HepG2 (cell line): ENCODE results near the gene PATL2. TPM values are rescaled to one million over a fixed set of nuclear protein-coding genes. Genes with fewer than 3 reads are reported as not detected.

Experiments used
- AGO1 ChIP-seq: fragments of 200-400 bp; formaldehyde crosslinking; IDR thresholded peaks from 2 replicates; pipeline ENCODE4 v1.6.1; 2017; ENCODE audit warnings: mild to moderate bottlenecking, low read depth, low read length, moderate library complexity; ENCODE audit not compliant: poor library complexity, severe bottlenecking
- CHD4 ChIP-seq: fragments of 200-600 bp; sonication (generic); IDR thresholded peaks from 2 replicates; pipeline ENCODE4 v1.7.0; 2017; ENCODE audit warnings: mild to moderate bottlenecking, low read length, borderline replicate concordance
- DBP ChIP-seq: sonication (generic); formaldehyde crosslinking; IDR thresholded peaks from 2 replicates; pipeline ENCODE4 v1.4.0; 2020; ENCODE audit warnings: missing genetic modification reagents; ENCODE audit errors: not compliant biosample characterization
- DMAP1 ChIP-seq: IDR thresholded peaks from 2 replicates; pipeline ENCODE4 v1.6.1; 2016
- FOXM1 ChIP-seq: sonication (generic); formaldehyde crosslinking; IDR thresholded peaks from 2 replicates; pipeline ENCODE4 v1.5.0; 2020; ENCODE audit warnings: missing genetic modification reagents
- HDAC1 ChIP-seq: sonication (generic); formaldehyde crosslinking; IDR thresholded peaks from 2 replicates; pipeline ENCODE4 v1.5.1; 2020; ENCODE audit warnings: mild to moderate bottlenecking, missing genetic modification reagents
- HES4 ChIP-seq: sonication (generic); formaldehyde crosslinking; IDR thresholded peaks from 2 replicates; pipeline ENCODE4 v1.9.0; 2021; ENCODE audit warnings: mild to moderate bottlenecking, missing genetic modification reagents, borderline replicate concordance
- HMGA1 ChIP-seq: sonication (generic); formaldehyde crosslinking; conservative IDR thresholded peaks from 2 replicates; pipeline ENCODE4 v1.4.0; 2020; ENCODE audit warnings: missing genetic modification reagents
- HNF4A ChIP-seq: sonication (generic); formaldehyde crosslinking; IDR thresholded peaks from 2 replicates; pipeline ENCODE4 v1.4.0; 2020; ENCODE audit warnings: missing genetic modification reagents
- JARID2 ChIP-seq: sonication (generic); formaldehyde crosslinking; IDR thresholded peaks from 2 replicates; pipeline ENCODE4 v1.8.1; 2023; ENCODE audit warnings: missing genetic modification reagents, inconsistent platforms; ENCODE audit not compliant: insufficient replicate concordance
- KLF9 ChIP-seq: IDR thresholded peaks from 2 replicates; pipeline ENCODE4 v1.6.1; 2016; ENCODE audit warnings: low read depth
- MAFF ChIP-seq: IDR thresholded peaks from 2 replicates; pipeline ENCODE4 v1.6.1; 2011; ENCODE audit warnings: low read depth, low read length, improper control_type of control experiment
- MYC ChIP-seq: sonication (generic); formaldehyde crosslinking; IDR thresholded peaks from 2 replicates; pipeline ENCODE4 v1.9.0; 2021; ENCODE audit warnings: missing genetic modification reagents, borderline replicate concordance
- NAIF1 ChIP-seq: sonication (generic); formaldehyde crosslinking; IDR thresholded peaks from 2 replicates; pipeline ENCODE4 v1.5.0; 2020; ENCODE audit warnings: mild to moderate bottlenecking, missing genetic modification reagents, borderline replicate concordance
- NRL ChIP-seq: sonication (generic); formaldehyde crosslinking; IDR thresholded peaks from 2 replicates; pipeline ENCODE4 v1.5.0; 2020; ENCODE audit warnings: missing genetic modification reagents, mild to moderate bottlenecking, moderate library complexity, borderline replicate concordance
- POLR2A ChIP-seq, 2 experiments: IDR thresholded peaks; 2 replicates each; pipeline ENCODE4 v1.6.1; 2011; ENCODE audit warnings: low read depth in 2 of 2, low read length in 2 of 2, mild to moderate bottlenecking in 1 of 2, moderate library complexity in 1 of 2; ENCODE audit not compliant: insufficient read depth in 1 of 2
- SAP130 ChIP-seq: IDR thresholded peaks from 2 replicates; pipeline ENCODE4 v1.6.1; 2016; ENCODE audit warnings: low read depth
- SP2 ChIP-seq: sonication (generic); formaldehyde crosslinking; IDR thresholded peaks from 2 replicates; pipeline ENCODE4 v1.5.1; 2020; ENCODE audit warnings: mild to moderate bottlenecking, missing genetic modification reagents
- ZNF331 ChIP-seq: sonication (generic); formaldehyde crosslinking; IDR thresholded peaks from 2 replicates; pipeline ENCODE4 v1.4.0; 2020; ENCODE audit warnings: missing genetic modification reagents
- ZNF598 ChIP-seq: sonication (generic); formaldehyde crosslinking; IDR thresholded peaks from 2 replicates; pipeline ENCODE4 v1.5.1; 2020; ENCODE audit warnings: mild to moderate bottlenecking, missing genetic modification reagents, borderline replicate concordance
- ZNF790 ChIP-seq: sonication (generic); formaldehyde crosslinking; IDR thresholded peaks from 2 replicates; pipeline ENCODE4 v1.8.0; 2022; ENCODE audit warnings: missing genetic modification reagents, mild to moderate bottlenecking, borderline replicate concordance
- ZNF800 ChIP-seq: sonication (generic); formaldehyde crosslinking; IDR thresholded peaks from 2 replicates; pipeline ENCODE4 v1.4.0; 2020; ENCODE audit warnings: missing genetic modification reagents
- polyA plus RNA-seq, 8 experiments: library from polyadenylated mRNA; depleted of rRNA in 3 of 8; stranded (reverse) in 7 of 8; unstranded in 1 of 8; fragments of >200 nt; fragmentation: Illumina TruSeq in 4 of 8; extraction: Trizol in 4 of 8; gene quantifications; 2 replicates each; pipeline versions ENCODE4 v1.2.1 to v1.2.3, GENCODE V29; 2011 to 2016; ENCODE audit warnings: low read depth in 4 of 8, missing spikeins in 1 of 8, mixed read lengths in 1 of 8; ENCODE audit not compliant: insufficient read depth in 1 of 8
- total RNA-seq, 5 experiments: library from RNA; depleted of rRNA; stranded (reverse); fragments of >200 nt; fragmentation: Illumina TruSeq; extraction: Trizol; gene quantifications; 2 replicates each; pipeline ENCODE4 v1.2.3, GENCODE V29; 2016; ENCODE audit warnings: low read depth in 1 of 5
- TF ChIP-seq, protein P1 (sequence below): sonication (generic); formaldehyde crosslinking; IDR thresholded peaks from 2 replicates; pipeline ENCODE4 v1.5.0; 2020; ENCODE audit warnings: missing genetic modification reagents, mild to moderate bottlenecking, borderline replicate concordance
- TF ChIP-seq, protein P2 (sequence below): sonication (generic); formaldehyde crosslinking; conservative IDR thresholded peaks from 2 replicates; pipeline ENCODE4 v1.4.0; 2020; ENCODE audit warnings: missing genetic modification reagents

Gene PATL2
- total and polyA plus RNA-seq, 2 of the 13 experiments (the other 11 are each of a cell fraction or from before 2014, with no cell fraction given) = 0.15 to 0.53 TPM

GRCh38 chr15:44662478-44663409 is 48.4 kb downstream of the PATL2 start (continued):
- TF ChIP-seq NAIF1 (CRISPR knock-in tag) (no peak), CHD4 (no peak), HMGA1 (CRISPR knock-in tag) (no peak), NRL (CRISPR knock-in tag) (no peak), ZNF790 (CRISPR knock-in tag) (0 out of 2 replicates have a peak, but pooled peaks have one; percentile 22), HDAC1 (no peak), FOXM1 (no peak), DBP (CRISPR knock-in tag) (no peak), ZNF800 (CRISPR knock-in tag) (no peak), KLF9 (CRISPR knock-in tag) (0 out of 2 replicates have a peak, but pooled peaks have one; percentile 18), AGO1 (no peak), HES4 (CRISPR knock-in tag) (peak; percentile 28; the same call in 1 of the 2 replicates), ZNF598 (CRISPR knock-in tag) (0 out of 2 replicates have a peak, but pooled peaks have one; percentile 2), MYC (CRISPR knock-in tag) (no peak), MAFF (no peak), POLR2A (IDR thresholded peaks at IDR 0.05; ENCODE audit: insufficient read depth in 1 of 2, low read depth in 2 of 2, low read length in 2 of 2) (peak in 1 of 2 experiments; percentile 67; a peak in 1 of 4 replicates), DMAP1 (no peak), SAP130 (CRISPR knock-in tag) (no peak; the same call in 1 of the 2 replicates), SP2 (CRISPR knock-in tag) (no peak; the same call in 1 of the 2 replicates), HNF4A (CRISPR knock-in tag) (no peak), ZNF331 (no peak), JARID2 (CRISPR knock-in tag) (peak; percentile 9)
- TF ChIP-seq, protein P1, sequence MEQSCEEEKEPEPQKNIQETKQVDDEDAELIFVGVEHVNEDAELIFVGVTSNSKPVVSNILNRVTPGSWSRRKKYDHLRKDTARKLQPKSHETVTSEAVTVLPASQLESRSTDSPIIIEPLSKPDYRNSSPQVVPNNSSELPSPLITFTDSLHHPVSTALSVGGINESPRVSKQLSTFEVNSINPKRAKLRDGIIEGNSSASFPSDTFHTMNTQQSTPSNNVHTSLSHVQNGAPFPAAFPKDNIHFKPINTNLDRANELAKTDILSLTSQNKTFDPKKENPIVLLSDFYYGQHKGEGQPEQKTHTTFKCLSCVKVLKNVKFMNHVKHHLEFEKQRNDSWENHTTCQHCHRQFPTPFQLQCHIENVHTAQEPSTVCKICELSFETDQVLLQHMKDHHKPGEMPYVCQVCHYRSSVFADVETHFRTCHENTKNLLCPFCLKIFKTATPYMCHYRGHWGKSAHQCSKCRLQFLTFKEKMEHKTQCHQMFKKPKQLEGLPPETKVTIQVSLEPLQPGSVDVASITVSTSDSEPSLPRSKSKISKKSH (CRISPR knock-in tag) = no peak
- TF ChIP-seq, protein P2, sequence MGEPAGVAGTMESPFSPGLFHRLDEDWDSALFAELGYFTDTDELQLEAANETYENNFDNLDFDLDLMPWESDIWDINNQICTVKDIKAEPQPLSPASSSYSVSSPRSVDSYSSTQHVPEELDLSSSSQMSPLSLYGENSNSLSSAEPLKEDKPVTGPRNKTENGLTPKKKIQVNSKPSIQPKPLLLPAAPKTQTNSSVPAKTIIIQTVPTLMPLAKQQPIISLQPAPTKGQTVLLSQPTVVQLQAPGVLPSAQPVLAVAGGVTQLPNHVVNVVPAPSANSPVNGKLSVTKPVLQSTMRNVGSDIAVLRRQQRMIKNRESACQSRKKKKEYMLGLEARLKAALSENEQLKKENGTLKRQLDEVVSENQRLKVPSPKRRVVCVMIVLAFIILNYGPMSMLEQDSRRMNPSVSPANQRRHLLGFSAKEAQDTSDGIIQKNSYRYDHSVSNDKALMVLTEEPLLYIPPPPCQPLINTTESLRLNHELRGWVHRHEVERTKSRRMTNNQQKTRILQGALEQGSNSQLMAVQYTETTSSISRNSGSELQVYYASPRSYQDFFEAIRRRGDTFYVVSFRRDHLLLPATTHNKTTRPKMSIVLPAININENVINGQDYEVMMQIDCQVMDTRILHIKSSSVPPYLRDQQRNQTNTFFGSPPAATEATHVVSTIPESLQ = no peak
